GM18505 (cell line): ENCODE data around the gene RAP1GAP2.
"Not testable (repeated sequence)": the region's sequence is repeated elsewhere in the genome, so short reads cannot be mapped to it uniquely, and the experiment has no call there.

Source experiments
- ATAC-seq: cut with Tn5 transposase; IDR thresholded peaks from one replicate; pipeline ENCODE4 v1.9.1; 2021; ENCODE audit not compliant: unreplicated experiment
- POLR2A ChIP-seq: IDR thresholded peaks from 4 replicates; pipeline ENCODE4 v1.6.1; 2011; ENCODE audit warnings: borderline replicate concordance; ENCODE audit not compliant: insufficient read depth, insufficient read length; ENCODE audit errors: extremely low read depth

RAP1GAP2 gene

DNA sequence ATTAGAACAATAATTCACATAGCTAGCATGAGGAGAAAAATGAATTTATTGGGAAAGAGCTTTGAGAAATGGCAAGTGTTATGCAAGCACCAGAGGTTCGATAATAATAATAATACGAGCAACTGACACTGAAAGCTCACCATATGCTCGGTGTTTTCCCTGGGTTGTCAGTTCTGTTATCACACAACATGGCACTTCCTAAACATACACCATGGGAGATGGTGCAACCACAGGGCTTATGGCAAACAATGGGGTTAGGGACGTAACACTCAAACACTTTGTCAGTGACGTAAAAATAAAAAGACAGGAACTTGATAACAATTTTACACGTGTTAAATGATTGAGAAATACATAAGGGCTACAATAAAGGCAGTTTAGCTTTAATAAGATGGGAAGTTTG, 243.5 kb downstream of the RAP1GAP2 start:
- no peak for ATAC-seq
- TF ChIP-seq POLR2A: no peak

DNA sequence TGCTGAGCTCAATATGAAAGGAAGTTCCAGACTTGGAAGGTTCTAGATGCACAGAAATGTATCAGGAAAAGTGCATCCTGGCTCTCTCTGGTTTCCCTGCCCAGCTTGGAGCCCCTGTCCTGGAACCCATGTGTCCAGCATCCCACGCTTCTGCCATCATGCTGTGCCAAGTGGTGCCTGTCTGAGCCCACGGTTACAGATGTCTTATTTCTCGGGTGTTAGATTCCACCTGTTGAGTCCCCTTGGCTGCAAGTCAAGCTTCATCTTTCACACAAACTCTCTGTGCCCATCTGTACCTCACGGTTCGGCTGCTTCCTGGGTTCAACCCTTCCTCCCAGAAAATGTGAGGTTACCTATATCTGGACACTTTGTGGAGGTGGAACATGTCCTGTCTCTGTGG, 244.6 kb downstream of the RAP1GAP2 start:
- ATAC-seq: no peak

DNA sequence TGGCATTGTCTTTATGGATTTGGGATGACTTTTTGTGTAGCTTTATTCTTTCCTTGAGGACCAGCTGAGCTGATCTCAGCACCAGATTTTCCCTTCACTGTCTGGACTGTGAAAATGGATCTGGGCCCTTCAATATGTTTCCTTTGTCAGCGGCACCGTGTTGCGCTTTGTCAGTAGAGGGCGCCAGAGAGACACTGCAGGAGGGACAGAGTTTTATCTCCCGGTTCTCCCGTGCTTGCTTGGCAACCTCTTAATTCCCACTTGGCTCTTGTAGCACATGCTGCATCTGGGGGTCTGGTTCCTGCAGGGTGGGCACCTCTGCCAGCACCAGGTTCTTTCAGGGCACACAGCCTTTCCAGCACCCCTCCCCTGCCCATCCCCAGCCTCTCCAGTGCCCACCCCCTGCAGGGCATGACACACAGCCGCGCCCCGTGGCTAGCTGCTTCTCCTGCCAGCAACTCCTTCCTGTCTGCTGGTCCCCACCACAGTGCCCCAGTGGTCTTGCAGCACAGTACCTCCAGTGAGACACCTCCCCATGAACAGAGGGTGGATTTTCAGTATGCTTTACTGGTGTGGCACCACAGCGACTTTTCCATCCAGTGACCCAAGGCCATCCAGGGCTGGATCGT, 247.6 kb downstream of the RAP1GAP2 start:
- ATAC-seq: no peak
- TF ChIP-seq POLR2A: no peak

More for the DNA sequence above, 244.6 kb downstream of the RAP1GAP2 start:
- TF ChIP-seq POLR2A: no peak

DNA sequence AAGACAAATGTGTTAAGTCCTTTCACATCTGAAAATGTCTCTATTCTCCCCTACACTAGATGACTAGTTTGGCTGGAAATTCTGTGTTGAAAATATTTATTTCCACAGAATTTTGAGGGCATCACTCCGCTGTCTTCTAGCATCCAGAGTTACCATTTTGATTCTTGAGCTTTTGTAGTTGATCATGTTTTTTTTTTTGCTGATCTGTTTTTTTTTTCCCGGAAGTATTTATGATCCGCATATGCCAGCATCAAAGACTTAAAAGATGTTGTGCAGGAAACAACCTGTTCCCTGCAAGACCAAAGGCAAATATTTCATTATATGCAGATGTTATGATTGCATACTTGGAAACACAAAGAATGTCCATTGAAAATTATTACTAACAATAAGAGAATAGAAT, 250.5 kb downstream of the RAP1GAP2 start:
- no peak for ATAC-seq
- TF ChIP-seq POLR2A: no peak

DNA sequence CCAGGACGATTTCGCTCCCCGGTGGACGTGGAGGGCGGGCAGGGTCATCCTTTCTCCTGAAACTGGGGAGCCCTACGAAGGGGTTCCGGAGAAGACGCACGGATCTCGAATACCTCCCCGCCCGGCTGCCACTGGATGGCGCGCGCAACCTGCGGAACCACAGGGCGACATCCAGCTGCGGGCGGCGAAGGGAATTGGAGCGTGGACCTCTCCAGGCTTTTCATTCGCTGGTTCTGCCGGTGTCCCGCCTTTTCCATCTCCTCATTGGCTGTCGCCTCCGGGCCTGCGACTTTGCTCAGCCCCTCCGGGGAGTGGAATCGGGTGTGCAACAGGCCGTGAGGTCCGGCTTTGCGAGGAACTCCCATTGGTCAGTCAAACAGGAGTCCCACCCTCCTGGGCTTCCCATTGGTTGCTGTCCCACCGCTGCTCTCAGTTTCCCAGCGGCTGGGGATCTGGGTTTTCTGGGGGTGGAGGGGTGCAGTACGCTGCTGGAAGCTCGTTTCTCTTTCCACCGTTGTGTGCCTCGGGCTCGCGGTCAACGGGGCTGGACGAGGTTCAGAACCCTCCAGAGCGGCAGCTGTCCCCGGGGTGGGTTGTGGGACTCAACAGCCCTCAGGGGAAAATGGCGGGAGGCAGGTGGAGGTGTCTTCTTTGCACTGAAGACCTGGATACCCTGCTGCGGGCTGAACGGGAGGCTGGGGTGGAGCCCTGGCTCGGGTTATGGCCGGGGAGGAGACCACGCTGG, 252.7 kb downstream of the RAP1GAP2 start:
- TF ChIP-seq POLR2A: peak; percentile 32
- peak; percentile 93 for ATAC-seq

DNA sequence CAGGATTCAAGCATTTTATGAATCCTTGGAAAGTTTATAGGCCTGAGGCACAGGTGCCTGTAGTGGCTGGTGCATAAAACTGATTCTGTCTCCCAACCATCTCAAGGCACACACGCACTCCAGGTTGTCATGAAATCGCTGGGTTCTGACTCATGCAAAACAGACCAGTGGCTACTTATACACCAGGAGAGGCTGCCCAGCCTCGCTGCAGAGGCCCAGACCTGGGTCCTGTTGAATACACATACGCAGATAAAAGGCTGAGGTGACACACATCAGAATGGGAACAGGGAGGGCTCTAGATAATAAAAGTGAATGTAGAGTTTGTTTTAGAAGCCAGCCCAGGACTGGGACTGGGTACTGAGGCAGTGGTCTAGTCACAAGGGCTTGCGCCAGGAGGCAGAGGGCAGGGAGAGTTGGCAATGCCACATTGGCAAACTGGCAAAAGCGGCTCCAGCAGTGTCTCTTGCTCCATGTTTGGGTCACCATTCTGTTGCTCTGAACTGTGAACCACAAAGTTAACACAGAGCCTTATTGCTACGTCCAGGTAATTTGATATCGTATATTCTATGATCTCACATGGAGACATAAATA, 253.6 kb downstream of the RAP1GAP2 start:
- TF ChIP-seq POLR2A: no peak

DNA sequence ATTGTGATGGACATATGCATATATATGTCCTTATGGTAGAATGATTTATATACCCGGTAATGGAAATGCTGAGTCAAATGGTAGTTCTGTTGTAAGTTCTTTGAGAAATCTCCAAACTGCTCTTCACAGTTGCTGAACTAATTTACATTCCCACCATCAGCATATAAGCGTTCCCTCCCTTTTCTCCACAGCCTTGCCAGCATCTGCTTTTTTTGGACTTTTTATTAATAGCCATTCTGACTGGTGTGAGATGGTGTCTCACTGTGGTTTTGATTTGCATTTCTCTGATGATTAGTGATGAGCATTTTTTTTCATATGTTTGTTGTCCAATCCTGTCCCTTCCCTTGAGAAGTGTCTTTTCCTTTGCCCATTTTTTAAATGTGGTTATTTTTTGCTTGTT, 258.6 kb downstream of the RAP1GAP2 start:
- ATAC-seq: not testable (repeated sequence)

More for the DNA sequence above, 253.6 kb downstream of the RAP1GAP2 start:
- no peak for ATAC-seq

DNA sequence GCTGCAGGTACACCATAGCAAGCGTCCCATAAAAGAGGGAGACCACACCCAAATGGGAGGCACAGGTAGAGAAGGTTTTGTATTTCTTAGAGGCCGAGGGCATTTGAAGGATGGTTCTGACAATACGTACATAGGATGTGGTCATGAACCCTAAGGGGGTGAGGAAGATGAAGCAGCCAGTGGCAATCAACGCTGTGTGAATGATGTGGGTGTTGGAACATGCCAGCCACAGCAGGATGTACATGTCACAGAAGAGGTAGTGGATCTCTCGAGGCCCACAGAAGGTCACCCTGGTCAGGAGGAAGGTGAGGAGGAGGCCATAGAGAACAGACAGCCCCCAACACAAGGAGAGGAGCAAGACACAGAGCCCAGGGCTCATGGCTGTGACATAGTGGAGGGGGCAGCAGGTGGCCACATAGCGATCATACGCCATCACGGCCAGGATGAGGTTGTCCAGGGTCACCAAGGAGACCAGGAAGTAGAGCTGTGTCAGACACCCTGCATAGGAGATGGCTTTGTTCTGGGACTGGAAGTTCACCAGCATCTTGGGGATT, 266.7 kb downstream of the RAP1GAP2 start:
- ATAC-seq: not testable (repeated sequence)

DNA sequence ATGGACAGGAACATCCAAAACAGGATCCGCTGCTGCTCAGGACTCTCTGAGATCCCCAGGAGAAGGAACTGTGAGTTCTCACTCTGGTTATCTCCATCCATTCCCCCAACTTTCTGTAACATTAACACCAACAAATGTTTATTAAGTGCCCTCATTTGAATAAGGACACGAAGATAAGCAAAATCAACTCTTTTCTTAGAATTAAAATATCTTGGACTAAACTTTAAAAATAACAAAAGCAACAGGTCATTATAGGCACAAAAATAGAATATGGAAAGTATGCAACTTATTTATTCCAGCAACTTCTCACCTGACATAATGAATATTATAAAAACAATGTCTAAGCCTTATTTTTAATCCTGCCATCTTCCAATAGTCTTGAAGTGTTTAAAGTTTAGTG, 267.3 kb downstream of the RAP1GAP2 start, which contains the start of gene OR1D5:
Gene OR1D5, minus strand, starts transcription at position 101 of the 400 bp plus-strand sequence. Its CDS starts 0 bp downstream, at position 101.
- ATAC-seq: not testable (repeated sequence)

DNA sequence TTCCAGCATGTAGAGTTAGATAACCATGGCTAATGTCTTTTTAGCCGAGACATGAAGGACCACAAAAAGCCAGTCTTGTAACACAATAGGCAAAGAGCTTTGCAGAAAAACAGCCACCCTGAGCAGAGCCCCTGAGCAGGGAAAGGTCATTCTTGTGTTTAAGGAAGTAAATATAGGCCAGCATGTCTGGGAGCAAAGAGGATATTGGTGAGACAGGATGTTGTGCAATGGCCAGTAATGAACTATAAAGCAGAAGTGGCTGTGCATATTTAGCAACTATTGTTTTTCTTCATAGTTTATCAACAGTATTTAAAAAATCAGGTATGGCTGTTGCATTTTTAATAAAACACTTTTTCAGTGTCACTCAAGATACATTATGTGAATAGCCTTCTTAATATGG, 269.0 kb downstream of the RAP1GAP2 start:
- not testable (repeated sequence) for ATAC-seq

DNA sequence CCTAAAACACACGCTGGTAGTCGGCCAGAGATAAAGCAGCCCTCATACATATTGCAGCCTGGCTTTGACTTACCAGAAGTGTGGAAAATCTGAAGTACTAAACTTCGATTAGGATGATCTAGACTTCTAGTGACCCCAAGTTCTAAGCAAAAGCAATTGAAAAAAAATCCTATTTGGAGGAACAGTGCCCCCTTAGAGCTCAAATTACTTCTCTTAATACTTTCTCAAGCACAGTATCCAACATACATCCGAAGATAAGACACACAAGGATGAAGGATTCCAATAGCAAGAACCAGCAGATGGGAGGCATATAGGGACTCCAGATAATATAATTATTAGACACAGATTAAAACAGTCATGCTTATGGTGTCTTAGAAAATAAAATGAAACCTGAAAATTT, 277.6 kb downstream of the RAP1GAP2 start:
- ATAC-seq: not testable (repeated sequence)
